Endometrial microvascular endothelial cells (primary cell): Measurements from ENCODE around the gene CACHD1. TPM values are rescaled to one million over a fixed set of nuclear protein-coding genes. Genes with fewer than 3 reads are reported as not detected.
"Not testable (repeated sequence)": the region's sequence is repeated elsewhere in the genome, so short reads cannot be mapped to it uniquely, and the experiment has no call there.

Source experiments
- in situ Hi-C: cut with HindIII; loops from 2 replicates; pipeline ENCODE4 v1.10.0; 2017; ENCODE audit warnings: low sequenced_read_pairs, low pct_unique_long_range_greater_than_20kb; ENCODE audit errors: inconsistent ontology term
- total RNA-seq: library from RNA; depleted of rRNA; stranded (reverse); fragments of >200 nt; gene quantifications from one replicate; pipeline ENCODE4 v1.2.3, GENCODE V29; 2015; ENCODE audit errors: inconsistent ontology term

The CACHD1 gene
- total RNA-seq, 1 donor from 2014 or later = 7.7 TPM

DNA sequence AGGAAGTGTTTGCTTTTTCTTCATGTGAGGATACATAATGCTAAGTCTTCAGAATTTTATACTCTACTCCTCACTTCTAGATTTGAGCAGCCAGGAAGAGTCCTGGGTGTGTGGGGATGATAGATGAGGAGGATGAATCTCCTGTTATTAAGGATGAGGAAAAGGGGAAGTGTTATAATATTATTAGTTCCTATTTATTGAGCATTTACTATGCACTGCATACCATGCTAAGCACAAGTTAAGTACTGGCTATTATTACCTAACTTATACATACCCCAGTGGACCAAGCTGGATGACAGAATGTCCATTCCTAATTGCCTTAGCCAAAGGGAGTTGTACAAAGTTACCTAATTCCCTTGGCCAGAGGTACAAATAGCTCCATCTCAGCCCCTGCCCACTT, 19.8 kb downstream of the CACHD1 start:
- in situ Hi-C loops = no loop called here

DNA sequence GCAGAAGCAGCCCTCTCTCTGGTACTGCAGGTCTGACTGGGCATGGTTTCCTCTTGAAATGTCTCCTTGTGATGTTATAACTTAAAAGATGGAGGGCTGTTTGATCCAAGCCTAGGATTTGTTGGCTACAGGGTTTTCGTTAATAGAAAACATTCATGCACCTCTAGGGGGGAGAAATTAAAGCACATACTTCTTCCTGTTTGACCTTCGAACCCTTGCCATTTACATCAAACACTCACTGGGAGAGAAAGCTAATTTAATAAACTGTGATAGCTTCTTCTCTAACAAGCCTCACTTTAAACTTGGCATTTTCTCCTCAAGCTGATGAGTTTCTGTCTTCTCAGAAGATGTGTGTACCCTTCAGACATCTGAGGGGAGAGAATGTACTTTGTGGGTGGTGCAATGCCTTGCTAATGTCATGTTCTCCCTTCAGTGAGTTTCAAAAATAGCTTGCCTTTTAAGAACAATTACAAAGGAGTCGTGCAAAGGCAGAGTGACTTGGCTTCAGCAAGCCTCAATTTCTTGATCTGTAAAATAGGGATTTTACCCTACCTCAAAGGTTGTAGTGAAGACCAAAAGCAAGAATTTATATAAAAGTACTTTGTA, 20.4 kb downstream of the CACHD1 start:
- in situ Hi-C loops = no loop called here

DNA sequence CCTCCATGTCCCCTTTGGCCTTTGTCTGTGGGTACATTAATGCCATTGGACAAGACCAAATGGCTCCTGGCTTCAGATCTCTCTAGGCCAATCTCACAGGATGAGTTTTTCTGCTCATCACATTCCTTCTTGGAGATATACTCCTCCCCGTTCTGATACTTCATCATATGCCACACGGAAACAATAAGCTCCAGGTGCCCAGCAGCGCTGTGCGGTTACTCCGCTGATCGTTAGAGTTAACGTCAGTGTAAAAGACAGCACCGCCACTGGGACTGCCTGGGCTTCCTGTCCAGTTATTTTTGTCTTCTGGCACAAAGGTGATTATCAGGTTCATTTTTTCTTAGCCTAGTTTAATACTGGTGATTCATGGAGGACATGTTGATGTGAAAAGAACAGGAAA, 22.5 kb downstream of the CACHD1 start:
- in situ Hi-C loops = no loop called here

DNA sequence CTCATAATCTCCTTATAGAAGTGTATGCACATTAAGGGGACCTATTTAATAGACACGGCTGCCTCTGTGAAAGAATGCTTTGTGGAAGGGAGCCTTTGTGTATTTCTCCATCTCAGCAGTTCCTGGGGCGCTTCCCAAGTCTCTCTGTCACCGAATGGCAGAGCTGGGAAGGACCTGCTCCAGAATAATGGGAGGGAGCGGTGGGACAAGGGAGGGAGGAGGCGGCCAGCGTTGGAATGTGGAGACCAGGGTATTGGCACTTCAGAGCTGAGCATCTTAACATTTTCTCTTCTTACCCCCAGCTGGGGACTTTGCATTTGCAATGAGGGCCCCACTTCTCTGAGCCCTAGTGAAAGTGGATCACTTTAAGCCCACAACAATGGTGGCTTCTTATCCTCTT, 23.9 kb downstream of the CACHD1 start:
- in situ Hi-C loops = no loop called here

DNA sequence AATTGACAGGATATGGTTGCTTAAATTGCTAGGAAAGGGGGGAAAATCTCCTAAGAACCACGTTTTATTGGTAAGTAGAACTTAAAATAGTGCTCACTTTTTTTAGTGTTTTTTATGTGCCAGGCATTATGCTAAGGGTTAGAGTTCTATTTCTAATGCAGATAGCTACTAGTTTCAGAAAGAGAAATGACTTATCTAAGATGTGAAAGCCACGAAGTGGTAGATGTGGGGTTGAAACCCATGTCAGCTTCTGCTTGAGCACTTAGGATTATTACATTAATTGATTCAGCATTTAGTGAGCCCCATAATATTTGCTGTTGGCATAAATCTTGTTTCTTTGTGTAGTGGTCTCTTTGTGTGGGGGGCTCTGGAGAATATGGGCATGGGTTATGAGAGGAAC, 24.7 kb downstream of the CACHD1 start:
- in situ Hi-C loops = no loop called here

DNA sequence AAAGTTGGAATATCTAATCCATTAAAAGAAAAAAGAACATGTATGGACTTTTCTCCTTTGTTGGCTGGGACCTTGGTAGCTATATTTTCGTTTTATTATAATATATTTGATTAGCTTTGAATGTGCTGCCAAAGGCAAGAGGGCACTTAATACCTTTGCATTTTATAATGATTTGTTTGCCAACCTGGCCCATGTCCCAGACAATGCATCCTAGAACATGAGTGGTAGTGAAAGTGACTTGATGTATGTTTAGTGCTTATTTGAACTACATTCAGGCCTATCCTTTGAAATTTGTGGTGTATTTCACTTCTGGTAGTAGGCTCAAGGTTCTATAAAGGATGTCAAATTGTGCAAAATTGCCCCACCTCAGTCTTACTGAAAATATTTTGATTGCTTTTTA, 25.9 kb downstream of the CACHD1 start:
- in situ Hi-C loops = no loop called here

DNA sequence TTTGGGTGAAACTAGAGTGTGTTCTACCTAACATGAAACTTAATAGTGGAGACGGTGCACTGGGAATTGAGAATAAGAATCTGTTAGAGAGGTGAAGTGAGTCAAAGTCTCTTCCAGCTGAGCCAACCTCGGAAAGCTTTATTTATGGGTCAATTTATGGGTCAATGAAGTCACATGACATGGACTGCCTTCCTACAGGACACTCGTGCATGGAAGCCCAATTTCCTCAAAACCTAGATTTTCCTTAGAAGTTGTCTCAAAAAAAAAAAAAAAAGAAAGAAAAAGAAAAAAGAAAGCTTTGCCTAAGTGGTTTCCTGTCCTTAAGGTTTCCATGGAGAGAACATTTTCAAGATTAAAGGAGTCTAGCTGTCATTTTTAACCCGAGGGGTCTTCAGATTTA, 26.7 kb downstream of the CACHD1 start:
- in situ Hi-C loops = no loop called here

DNA sequence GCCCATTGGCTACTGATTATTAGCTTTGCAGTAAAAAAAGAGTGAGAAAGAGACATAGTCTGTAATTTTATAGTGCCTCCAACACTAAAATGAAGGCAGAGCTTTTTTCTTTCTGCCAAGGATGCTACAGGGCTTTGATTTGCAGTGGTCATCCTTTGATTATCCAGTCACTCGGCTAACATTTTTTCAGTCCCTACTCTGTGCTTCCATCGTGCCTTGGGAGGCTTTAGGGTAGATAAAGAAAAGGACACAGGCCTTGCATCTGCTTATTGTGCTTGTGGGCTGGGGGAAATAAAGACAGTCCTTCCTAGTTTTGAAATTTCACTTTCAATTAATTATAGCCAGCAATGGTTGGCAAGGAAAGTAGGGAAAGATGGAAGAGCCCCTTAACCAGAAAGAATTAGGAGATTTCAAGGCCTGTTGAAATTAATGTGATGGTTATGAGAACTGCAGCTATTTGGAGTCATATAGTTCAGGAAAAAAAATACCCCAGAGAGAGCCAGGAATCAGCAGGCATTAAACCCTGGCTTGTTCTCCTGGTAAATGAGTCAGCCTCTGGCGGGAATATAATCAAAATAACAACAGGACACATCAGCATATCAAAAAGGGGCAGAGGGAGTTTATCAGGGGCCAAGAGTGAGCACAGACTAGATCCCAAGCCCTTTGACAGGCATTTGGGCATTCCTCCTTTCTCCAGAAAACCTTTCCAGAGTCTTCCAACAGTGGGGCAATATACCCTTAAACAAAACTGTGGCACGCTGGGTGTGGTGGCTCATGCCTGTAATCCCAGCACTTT, 27.4 kb downstream of the CACHD1 start:
- in situ Hi-C loops = no loop called here

DNA sequence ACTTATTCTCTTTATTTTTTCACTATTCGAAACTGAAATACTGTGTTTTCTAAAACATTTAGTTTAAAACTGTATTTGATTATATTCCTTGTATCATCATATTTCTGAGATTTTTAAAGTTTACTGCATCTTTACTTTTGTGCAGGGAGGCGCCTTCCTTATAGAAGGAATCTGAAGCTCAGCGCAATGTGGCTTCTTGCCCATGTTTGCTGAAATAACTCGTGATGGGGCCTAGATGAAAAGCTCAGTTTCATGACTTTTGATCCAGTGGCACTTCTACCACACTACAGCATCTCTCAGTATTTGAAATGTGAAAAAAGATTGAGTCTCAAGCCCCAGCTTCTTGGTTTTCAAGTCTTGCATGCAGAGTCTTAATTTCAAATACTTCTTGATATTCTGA, 28.4 kb downstream of the CACHD1 start:
- in situ Hi-C loops = no loop called here

DNA sequence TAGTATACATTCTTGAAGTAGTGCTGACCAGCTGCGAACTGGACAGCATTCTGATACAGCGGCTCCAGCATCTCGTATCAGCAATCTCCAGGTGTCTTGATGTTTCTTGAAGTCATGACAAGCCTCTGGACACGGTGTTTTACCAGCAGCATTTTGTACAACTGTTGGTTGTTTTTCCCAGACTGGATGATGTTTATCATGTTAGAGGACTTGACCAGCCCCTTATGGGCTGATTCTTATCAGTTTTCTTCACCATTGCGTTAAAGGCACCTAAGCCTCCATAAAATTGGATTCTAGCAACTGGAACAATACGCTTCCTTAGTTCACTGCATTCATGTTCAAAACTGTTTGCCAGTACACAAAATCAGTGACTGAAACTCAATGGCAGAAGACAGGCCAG, 29.1 kb downstream of the CACHD1 start:
- in situ Hi-C loops = no loop called here

DNA sequence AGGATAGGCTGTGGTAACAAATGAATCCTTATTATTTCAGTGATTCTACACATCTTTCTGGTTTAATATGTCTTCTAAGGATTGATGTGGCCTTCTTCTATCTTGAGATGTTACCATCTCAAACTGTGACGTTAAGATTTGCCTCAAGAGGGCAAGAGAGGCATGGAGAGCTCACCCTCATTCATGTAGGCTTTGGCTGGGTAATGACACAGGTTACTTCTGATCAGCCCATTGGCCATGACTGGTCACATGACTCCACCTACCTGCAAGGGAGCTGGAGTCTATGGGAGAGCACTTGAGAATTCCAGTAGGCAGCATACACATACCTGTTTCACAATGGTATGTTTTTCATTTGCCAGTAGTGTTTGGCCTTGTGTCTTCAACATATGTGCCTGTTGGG, 30.0 kb downstream of the CACHD1 start:
- in situ Hi-C loops = no loop called here

DNA sequence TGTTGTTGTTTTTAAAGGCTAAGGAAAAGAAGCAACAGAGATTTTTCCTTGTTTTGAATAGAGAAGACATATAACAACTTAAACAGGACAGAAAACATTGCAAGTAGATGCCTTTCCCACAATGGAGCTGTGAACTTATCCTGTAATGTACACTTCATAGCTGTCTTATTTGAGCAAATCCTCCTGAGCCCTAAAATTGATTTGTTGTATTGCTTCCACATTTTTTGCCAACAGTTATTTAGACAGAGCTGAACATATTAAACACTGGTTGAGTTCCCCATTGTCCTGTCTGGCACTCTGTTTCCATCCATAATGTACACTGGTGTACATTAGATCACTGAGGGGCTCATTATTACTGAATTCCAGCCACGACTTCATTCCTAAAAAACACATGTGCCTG, 32.2 kb downstream of the CACHD1 start:
- in situ Hi-C loops = no loop called here

DNA sequence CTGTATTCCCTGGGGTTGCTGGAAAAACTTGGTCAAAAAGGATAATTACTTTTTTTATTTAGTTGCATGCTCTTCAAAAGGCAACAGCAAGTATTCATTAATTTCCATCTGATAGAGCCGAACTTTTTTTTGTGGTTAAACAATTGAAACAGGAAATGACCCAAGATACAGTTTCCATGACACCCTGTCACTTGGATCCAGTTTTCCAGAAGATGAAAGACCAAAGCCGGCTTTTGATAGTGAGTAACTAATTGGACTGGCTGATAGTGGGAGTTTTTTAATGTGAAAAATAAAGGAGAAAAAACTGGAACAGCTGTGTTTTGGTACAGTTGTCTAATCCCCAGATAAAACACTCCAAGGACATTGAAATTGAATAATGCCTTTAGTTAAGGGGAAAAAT, 33.0 kb downstream of the CACHD1 start:
- in situ Hi-C loops = no loop called here

DNA sequence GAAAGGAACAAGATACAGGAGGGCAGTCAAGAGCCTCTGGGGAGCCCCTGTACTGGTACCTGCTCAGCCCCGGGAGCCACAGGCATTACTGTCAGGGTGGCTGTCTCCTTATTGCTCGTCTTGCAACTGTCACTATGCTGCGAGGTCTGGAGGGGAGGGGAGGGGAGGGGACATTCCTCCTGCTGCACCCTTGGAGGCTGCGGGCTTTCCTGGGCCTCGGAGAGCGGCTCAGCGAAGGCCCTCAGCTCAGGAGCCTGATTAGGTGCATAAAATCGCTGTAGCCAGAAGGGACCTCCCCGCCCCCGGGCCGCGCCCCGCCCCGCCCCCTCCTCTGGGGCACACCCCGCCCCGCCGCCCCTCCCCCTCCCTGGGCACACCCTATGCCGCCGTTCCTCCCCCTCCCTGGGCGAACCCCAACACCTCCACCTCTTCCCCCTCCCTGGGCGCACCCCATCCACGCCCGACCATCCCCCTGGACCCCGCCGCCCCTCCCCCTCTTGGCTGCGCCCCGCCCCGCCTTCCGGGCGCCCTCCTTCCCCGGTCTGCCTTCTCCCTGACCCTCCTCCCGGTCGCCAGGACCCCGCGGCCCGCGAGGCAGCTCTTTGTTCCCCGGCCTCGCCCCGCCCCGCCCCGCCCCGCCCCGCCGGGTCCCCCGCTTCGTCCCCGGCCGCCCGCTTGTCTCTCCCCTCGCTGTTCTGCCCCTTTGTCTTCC, 35.5 kb downstream of the CACHD1 start:
- in situ Hi-C loops = no loop called here

DNA sequence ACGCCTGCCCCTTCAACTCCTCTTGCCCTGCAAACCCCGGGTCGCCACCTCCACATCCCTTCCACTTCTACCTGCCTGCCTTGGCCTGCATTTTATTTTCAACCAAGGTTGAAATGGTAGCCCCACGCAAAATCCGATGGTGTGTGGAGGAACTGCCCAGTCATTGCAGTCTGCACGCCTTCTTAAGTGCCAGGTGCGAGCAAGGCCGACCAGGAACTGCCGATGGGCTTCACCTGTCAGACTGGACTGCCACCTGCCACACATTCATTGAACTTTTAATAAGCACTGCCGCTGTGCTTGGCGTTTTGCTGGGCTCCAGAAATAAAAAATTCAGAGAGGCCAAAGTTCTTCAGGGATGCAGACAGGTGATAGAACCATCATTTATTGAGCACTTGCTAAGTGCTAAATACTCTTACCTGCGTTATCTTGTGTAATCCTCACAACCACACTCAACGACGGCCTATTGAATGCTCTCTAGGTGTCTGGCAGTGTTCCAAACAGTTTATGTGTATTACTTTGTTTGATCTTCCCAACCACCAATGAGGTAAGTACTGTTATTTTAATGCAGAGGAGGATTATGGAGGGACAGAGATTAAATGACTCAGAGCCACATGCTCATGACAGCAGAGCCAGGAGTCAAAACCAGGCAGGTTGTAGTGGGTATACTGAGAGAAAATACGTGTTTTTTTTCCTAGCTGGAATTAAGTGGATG, 36.2 kb downstream of the CACHD1 start:
- in situ Hi-C loops = no loop called here

DNA sequence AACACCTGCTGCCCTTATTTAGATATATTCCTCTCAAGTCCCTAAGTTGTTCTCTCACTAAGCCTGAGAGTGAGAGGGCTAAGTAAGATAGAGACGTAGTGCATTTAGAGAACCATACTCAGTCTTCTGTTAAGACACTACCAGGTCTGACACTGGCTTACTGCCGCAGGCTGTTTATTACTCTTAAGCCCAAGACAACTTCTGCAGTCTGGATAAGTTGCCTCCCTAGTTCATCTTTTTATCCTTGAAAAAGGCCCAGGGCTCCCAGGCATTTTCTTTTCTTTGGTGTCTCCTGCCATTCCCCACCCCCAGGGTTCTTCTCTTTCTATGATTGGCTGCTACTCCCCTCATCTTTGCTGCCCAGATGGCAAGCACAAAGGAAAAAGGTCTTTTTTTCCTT, 38.7 kb downstream of the CACHD1 start:
- in situ Hi-C loops = no loop called here

DNA sequence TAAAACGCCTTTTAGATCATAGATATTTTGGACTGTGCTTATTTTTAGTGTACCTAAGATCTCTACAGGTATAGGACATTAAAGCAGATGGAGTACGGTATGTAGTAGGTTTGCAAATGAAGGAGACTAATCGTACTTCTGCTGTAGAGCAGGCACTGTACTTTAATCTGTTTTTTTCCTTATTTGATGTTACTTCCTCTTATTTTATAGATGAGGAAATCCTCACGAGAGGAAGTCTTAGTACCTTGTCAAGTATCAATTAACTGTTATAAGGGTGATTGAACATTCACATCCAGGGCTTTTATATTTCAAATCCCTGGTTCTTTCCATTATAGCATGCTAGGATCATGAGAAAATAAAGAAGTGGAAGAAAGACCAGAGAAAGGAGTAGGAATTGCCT, 41.1 kb downstream of the CACHD1 start:
- in situ Hi-C loops = no loop called here

DNA sequence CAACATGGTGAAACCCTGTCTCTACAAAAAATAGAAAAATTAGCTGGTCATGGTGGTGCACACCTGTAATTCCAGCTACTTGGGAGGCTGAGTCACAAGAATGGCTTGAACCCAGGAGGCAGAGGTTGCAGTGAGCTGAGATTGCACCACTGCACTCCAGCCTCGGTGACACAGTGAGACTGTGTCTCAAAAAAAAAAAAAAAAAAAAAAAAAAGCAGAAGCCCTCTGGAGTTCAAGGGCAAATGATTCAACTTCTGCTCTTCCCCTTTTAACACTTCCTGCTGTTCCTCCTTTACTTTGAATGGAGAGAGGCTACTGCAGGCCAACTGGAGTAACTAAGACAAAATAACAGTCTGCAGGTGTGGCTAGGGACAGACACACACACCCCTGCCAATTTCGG, 42.3 kb downstream of the CACHD1 start:
- in situ Hi-C loops = not testable (repeated sequence)

DNA sequence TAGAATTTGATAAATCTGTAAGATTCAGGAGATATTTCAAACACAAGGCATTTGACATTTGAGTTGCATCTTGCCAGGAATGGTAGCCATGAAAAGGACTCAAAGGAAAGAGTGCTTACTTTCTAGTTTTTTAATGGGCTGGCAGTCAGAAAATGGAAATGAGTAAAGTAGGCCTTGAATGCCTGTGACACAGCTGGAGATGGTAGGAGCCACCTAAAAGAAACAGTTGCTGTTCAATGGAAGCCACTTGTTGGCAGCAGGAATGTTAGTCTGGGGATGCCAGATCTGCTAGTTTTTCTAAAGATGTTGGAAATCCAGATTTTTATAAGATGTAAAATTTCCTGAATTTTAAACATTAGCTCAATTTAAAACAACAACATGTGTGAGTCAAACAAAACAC, 43.6 kb downstream of the CACHD1 start:
- in situ Hi-C loops = no loop called here
